Thoracic aorta (tissue), 2 donors: Measurements from ENCODE around the gene GRK1. TPM values are rescaled to one million over a fixed set of nuclear protein-coding genes. Genes with fewer than 3 reads are reported as not detected.

ENCODE experiments used
- ATAC-seq: fragments of 150-250 bp; one replicate; pipeline ENCODE4 v1.8.0; 2017; ENCODE audit warnings: low read depth; ENCODE audit not compliant: insufficient number of reproducible peaks, low FRiP score
- DNase-seq: peaks from one replicate; pipeline ENCODE4 v3.0.0-alpha.2; 2020; ENCODE audit warnings: low spot score
- H3K27ac ChIP-seq, 2 donors: fragments of 200-600 bp; sonication (generic); 1 replicate in 1 of 2; 2 replicates in 1 of 2; pipeline ENCODE4 v1.5.1; 2016; ENCODE audit warnings: mild to moderate bottlenecking in 2 of 2, moderate library complexity in 2 of 2
- H3K27me3 ChIP-seq: fragments of 200-600 bp; sonication (generic); replicated peaks from 2 replicates; pipeline ENCODE4 v1.6.0; 2016; ENCODE audit warnings: mild to moderate bottlenecking; ENCODE audit not compliant: insufficient read depth
- H3K36me3 ChIP-seq: fragments of 200-600 bp; sonication (generic); one replicate; pipeline ENCODE4 v1.5.1; 2016
- H3K4me1 ChIP-seq, 2 donors: fragments of 200-600 bp; sonication (generic); 1 replicate in 1 of 2; 2 replicates in 1 of 2; pipeline versions ENCODE4 v1.5.1 to v1.6.0; 2016; ENCODE audit warnings: low read depth in 2 of 2, mild to moderate bottlenecking in 1 of 2; ENCODE audit not compliant: control insufficient read depth in 1 of 2
- H3K4me3 ChIP-seq: fragments of 200-600 bp; sonication (generic); 2 replicates; pipeline ENCODE4 v1.5.1; 2016; ENCODE audit warnings: mild to moderate bottlenecking
- H3K9me3 ChIP-seq: fragments of 200-600 bp; sonication (generic); 2 replicates; pipeline ENCODE4 v1.5.1; 2016
- total RNA-seq, 2 donors: library from RNA; depleted of rRNA; stranded (reverse); fragments of >200 nt; gene quantifications; one replicate each; pipeline versions ENCODE4 v1.1.0 to v1.2.3, GENCODE V29; 2016
- TF ChIP-seq, protein P1 (sequence below): fragments of 200-600 bp; sonication (generic); IDR thresholded peaks from one replicate; pipeline ENCODE4 v1.5.1; 2019; ENCODE audit warnings: antibody characterized with exemption

Gene GRK1
- total RNA-seq, 2 donors from 2014 or later, result not detected

- peaks cover 0 to 5% of the 10 kb centered on the region in 2 donors for H3K4me1 ChIP-seq
- no peak overlapping the region for H3K27ac ChIP-seq
- DNase-seq (no peak), ATAC-seq (no peak)
- H3K36me3 ChIP-seq, result no peaks in the 10 kb centered on the region
- TF ChIP-seq, protein P1, sequence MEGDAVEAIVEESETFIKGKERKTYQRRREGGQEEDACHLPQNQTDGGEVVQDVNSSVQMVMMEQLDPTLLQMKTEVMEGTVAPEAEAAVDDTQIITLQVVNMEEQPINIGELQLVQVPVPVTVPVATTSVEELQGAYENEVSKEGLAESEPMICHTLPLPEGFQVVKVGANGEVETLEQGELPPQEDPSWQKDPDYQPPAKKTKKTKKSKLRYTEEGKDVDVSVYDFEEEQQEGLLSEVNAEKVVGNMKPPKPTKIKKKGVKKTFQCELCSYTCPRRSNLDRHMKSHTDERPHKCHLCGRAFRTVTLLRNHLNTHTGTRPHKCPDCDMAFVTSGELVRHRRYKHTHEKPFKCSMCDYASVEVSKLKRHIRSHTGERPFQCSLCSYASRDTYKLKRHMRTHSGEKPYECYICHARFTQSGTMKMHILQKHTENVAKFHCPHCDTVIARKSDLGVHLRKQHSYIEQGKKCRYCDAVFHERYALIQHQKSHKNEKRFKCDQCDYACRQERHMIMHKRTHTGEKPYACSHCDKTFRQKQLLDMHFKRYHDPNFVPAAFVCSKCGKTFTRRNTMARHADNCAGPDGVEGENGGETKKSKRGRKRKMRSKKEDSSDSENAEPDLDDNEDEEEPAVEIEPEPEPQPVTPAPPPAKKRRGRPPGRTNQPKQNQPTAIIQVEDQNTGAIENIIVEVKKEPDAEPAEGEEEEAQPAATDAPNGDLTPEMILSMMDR, result no peak
- no peaks in the 10 kb centered on the region for H3K27me3 ChIP-seq
- H3K9me3 ChIP-seq, result no peaks in the 10 kb centered on the region
- no peak overlapping the region for H3K4me3 ChIP-seq
These were observed 97.2 kb downstream of the GRK1 start for GRCh38 chr13:113763961-113764792.

DNA sequence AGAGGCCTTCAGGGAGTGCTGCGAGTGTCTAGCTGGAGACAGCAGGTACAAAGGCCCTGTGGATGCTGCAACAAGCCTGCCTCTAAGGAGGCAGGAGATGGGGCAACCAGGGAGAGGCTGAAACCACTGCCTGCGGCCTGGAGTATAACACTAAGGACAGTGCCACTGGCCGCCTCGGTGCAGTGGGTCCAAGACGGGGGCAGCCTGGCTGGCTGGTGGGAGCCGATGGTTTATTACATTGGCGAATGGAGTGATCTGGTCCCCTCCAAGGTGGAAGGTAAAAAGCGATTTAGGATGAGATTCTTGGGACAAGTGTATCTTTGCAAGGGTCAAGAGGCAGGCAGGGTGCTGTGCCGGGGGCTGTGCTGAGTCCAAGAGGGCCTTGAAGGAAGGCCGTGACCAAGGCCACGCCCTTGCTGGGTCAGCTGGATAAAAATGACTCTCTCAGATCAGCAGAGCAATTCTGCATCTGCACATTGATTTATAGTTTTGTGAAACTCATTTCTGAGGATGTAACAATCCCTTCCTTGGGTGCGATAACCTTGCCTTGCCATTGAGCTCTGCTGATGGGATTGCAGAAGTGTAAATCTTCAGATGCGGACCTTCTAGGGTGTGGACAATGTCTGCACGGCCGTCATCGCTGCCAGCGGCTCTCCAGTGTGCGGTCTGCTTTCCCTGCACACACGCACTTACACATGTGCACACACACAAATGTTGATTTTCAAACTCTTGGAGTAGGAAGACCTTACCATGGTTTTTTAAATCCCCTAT lies 98.0 kb downstream of the GRK1 start:
- DNase-seq (no peak), ATAC-seq (no peak)
- no peaks in the 10 kb centered on the region for H3K36me3 ChIP-seq
- H3K27me3 ChIP-seq, result no peaks in the 10 kb centered on the region
- H3K9me3 ChIP-seq, result no peaks in the 10 kb centered on the region
- H3K4me3 ChIP-seq, result no peak overlapping the region
- TF ChIP-seq, protein P1, result no peak
- H3K27ac ChIP-seq, result no peak overlapping the region
- peaks cover 0 to under 1% of the 10 kb centered on the region in 2 donors for H3K4me1 ChIP-seq

DNA sequence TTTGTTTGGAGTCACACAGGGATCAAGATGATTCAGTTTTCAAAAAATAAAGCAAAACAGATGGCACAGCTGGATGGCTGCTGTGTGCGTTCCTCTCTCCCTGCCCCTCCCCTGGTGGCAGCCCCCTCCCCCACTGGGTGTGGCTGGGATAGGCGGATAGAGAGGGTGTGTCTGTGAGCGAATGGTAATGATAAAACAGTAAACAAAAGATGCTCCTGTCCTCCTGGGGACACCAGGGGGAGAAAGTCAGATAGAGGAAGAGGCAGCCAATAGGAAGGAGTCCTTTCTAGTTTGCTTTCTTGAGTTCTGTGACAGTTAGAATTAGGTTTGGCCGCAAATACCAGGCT lies 98.5 kb downstream of the GRK1 start:
- ATAC-seq, result no peak
- no peak for DNase-seq
- no peaks in the 10 kb centered on the region for H3K4me1 ChIP-seq

DNA sequence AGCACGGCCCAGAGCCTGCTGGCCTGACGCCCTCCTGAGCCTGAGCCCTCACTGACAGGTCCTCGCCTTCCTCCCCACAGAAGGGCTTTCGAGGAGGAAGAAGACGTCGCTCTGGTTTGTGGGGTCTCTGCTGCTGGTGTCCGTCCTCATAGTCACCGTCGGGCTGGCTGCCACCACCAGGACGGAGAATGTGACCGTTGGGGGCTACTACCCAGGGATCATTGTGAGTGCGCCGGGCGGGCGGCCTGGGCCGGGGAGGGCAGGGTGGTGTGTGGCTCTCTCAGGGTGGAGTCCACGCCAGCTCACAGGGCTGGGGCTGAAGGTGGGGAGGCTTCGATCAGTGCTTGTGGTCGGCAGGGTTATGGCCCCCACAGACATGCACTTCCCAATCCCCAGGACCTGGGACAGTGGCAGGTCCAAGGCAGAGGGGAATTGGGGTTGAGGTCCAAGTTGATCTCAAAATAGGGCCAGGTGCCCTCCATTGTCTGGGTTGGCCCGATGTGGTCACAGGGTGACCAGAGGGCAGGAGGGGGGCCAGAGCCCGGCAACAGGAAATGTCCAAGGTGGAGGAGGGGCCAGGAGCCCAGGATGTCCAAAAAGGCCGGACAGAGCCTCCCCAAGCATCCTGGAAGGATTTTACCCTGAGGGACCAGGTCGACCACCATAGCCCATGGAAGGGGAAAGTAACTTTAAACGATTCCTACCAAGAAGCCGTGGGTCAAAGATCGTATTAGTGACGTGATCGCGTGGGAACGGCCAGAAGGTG lies 99.2 kb downstream of the GRK1 start:
- Histone ChIP-seq H3K4me1 (no peaks in the 10 kb centered on the region), H3K27ac (no peak overlapping the region), H3K4me3 (no peak overlapping the region), H3K27me3 (no peaks in the 10 kb centered on the region), H3K36me3 (no peaks in the 10 kb centered on the region), H3K9me3 (no peaks in the 10 kb centered on the region)
- no peak for DNase-seq
- TF ChIP-seq, protein P1, result no peak
- ATAC-seq, result no peak

More for the DNA sequence above, 98.5 kb downstream of the GRK1 start:
- H3K27ac ChIP-seq, result no peak overlapping the region
- no peaks in the 10 kb centered on the region for H3K27me3 ChIP-seq
- H3K4me3 ChIP-seq, result no peak overlapping the region
- TF ChIP-seq, protein P1, result no peak
- H3K36me3 ChIP-seq, result no peaks in the 10 kb centered on the region
- no peaks in the 10 kb centered on the region for H3K9me3 ChIP-seq

DNA sequence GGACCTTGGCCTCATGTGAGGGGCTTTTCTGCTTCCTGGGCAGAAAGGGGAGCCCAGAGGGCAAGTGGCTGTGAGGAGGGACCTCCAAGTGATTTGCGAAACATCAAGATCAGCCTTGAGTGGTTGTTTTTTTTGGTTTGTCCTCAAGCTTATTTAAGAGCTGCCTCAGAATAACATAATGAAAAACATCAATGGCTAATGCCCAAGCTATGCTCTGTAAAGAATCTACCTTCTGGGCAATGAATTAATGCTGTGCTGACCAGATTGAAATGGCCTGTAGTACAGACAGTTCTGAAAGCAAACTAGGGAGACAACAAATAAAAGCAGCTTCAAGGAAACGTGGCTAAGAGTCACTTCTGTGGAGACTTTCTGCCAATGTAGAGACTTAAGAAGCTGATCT lies 100.3 kb downstream of the GRK1 start:
- ATAC-seq, result no peak
- no peaks in the 10 kb centered on the region for H3K4me1 ChIP-seq
- H3K27me3 ChIP-seq, result no peaks in the 10 kb centered on the region
- H3K4me3 ChIP-seq, result no peak overlapping the region
- DNase-seq, result no peak
- TF ChIP-seq, protein P1, result no peak
- no peaks in the 10 kb centered on the region for H3K36me3 ChIP-seq
- H3K27ac ChIP-seq, result no peak overlapping the region
- H3K9me3 ChIP-seq, result no peaks in the 10 kb centered on the region
